ENCODE measurements around the gene LGALS4.
"Not testable (repeated sequence)": the region's sequence is repeated elsewhere in the genome, so short reads cannot be mapped to it uniquely, and the experiment has no call there.

Gene LGALS4

DNA sequence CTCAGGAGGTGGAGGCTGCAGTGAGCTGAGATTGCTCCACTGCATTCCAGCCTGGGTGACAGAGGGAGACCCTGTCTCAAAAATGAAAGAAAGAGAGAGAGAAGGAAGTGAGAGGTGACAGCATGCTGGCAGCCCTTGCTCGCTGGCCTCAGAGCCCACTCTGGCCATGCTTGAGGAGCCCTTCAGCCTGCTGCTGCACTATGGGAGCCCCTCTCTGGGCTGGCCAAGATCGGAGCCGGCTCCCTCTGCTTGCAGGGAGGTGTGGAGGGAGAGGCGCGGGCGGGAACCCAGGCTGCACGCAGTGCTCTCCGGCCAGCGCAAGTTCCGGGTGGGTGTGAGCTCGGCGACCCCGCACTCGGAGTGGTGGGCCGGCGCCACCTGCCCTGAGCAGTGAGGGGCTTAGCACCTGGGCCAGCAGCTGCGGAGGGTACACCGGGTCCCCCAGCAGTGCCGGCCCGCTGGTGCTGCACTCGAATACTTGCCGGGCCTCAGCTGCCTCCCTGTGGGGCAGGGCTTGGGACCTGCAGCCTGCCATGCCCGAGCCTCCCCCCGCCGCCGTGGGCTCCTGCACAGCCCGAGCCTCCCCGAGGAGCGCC is 8.6 kb upstream of the LGALS4 start:
- not testable (repeated sequence) for DNase-seq (ENCODE audit: low spot score)

- DNase-seq (ENCODE audit: low spot score), result no peak
Measured at GRCh38 chr19:38819231-38819920, 6.6 kb upstream of the LGALS4 start.

DNA sequence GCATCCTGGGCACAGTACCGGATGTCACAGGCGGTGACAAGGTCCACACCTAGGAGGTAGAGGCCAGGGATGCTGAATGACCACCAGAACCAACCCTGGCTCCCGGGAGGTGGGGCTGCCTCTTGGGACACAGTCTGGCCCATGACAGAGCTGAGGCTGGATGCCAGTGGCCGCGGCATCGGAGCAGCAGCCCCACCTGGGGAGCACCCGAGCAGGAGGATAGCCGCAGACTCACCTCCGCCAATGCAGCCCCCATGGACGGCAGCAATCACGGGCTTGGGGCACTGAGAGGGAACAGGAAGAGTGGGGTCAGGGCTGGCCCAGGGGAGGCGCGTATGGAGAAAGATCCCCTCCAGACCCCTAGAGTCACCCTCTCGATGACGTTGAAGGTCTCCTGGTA is 4.3 kb upstream of the LGALS4 start:
- no peak for DNase-seq (ENCODE audit: low spot score)

DNA sequence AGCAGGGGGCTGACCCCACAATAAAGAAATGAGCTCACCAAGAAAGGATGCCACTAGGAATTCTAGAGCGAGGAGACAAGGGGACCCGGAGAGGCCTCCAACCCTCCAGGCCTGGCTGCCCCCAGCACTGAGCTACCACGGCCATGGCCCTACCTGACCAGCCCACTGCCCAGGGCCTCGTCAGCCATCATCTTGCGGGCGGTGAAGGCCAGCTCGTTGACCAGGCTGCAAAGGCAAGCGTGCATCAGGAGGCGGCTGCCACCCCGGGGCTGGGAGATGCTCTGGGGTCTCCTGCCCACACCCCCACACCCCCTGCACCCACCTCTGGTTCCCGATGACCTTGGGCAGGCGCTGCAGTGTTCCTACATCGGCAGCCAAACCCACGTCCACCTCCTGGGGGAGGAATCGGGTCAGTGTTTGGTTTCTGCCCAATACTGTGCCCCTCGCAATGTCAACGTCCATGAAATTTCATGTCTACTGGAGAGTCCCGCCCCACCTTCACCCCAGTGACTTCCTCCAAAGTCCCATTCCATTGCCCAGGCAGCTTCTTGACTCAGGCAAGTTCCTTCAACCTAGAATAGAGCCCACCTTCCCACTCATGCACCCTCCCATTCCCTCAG is 3.5 kb upstream of the LGALS4 start:
- DNase-seq (ENCODE audit: low spot score), result no peak

GRCh38 chr19:38815059-38816001 is 2.6 kb upstream of the LGALS4 start:
- no peak for DNase-seq (ENCODE audit: low spot score)

GRCh38 chr19:38813932-38814331 is 1.2 kb upstream of the LGALS4 start:
- DNase-seq (ENCODE audit: low spot score), result not testable (repeated sequence)

- DNase-seq (ENCODE audit: low spot score), result no peak
Measured at GRCh38 chr19:38813323-38813722, 578 bp upstream of the LGALS4 start.

- DNase-seq (ENCODE audit: low spot score), result no peak
Measured at GRCh38 chr19:38812009-38812840, 520 bp downstream of the LGALS4 start.

- no peak for DNase-seq (ENCODE audit: low spot score)
Measured at GRCh38 chr19:38809592-38810252, 3.0 kb downstream of the LGALS4 start.

- DNase-seq (ENCODE audit: low spot score), result no peak
Measured at GRCh38 chr19:38808741-38809140, 4.0 kb downstream of the LGALS4 start.

- DNase-seq (ENCODE audit: low spot score), result not testable (repeated sequence)
Measured at GRCh38 chr19:38807374-38808098, 5.2 kb downstream of the LGALS4 start.

GRCh38 chr19:38806371-38806770 is 6.4 kb downstream of the LGALS4 start:
- no peak for DNase-seq (ENCODE audit: low spot score)

- no peak for DNase-seq (ENCODE audit: low spot score)
Measured at GRCh38 chr19:38805180-38805579, 7.6 kb downstream of the LGALS4 start.

- DNase-seq (ENCODE audit: low spot score), result no peak
Measured at GRCh38 chr19:38803543-38803942, 9.2 kb downstream of the LGALS4 start.

GRCh38 chr19:38801359-38802095 is 11.2 kb downstream of the LGALS4 start:
- no peak for DNase-seq (ENCODE audit: low spot score)

DNA sequence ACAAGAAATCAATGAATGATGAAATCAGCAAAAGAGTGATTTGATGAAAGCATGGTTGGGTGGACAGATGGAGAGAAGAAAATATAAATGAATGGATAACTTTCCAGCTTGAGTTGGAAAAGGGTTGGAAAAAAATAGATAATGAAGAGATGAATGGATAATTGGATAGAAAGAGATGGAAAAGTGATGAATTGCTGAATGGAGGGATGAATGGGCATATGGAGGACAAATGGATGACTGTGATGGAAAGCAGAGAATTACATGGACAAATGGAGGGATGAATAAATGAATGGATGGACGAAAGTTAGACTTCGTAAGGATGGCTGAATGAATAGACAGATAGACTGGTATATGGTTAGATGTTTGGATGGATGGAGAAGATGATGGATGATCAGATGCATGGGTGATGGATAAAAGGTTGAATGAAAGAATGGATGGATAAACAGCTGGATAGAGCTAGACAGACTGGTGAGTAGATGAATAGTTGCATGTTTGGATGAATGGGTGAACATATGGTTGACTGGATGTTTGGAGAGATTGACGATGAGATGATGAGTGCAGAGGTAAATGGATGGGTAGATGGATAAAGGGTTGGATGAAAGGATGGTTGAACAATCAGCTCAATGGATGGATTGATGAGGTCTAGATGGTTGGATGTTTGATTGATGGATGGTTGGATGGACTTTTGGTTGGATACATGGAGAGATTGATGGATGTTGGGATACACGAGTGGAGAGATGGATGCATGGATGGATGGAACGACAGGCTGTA is 12.0 kb downstream of the LGALS4 start:
- no peak for DNase-seq (ENCODE audit: low spot score)

- no peak for DNase-seq (ENCODE audit: low spot score)
Measured at GRCh38 chr19:38799104-38799503, 13.6 kb downstream of the LGALS4 start.

- DNase-seq (ENCODE audit: low spot score), result not testable (repeated sequence)
Measured at GRCh38 chr19:38797781-38798180, 15.0 kb downstream of the LGALS4 start.

GRCh38 chr19:38796154-38796553 is 16.6 kb downstream of the LGALS4 start:
- DNase-seq (ENCODE audit: low spot score), result no peak
